HCT116 (cell line): ENCODE results near the gene ESYT3. TPM values are rescaled to one million over a fixed set of nuclear protein-coding genes. Genes with fewer than 3 reads are reported as not detected.

Experiments used
- ATAC-seq: fragments of 200-7000 bp; cut with Tn5 transposase; 2 replicates; pipeline ENCODE4 v1.9.1; 2020; ENCODE audit warnings: mild to moderate bottlenecking, moderate library complexity
- BruUV-seq: library from RNA; stranded (reverse); fragments of 400-500 nt; replicated peaks from 2 replicates; lab custom pipeline; 2021; lab: Mats Ljungman, UMichigan
- CTCF ChIA-PET: fragments of 300-600 bp; sonication (Branson Sonifier 250); formaldehyde crosslinking; loops from one replicate; lab custom pipeline; 2021; ENCODE audit warnings: antibody characterized with exemption; lab: Charles Lee
- POLR2A ChIA-PET: fragments of 300-600, 350-600 bp; sonication (Branson Sonifier 250); formaldehyde crosslinking; loops from one replicate; lab custom pipeline; 2021; ENCODE audit warnings: antibody characterized with exemption; lab: Charles Lee
- RAD21 ChIA-PET, 2 experiments: fragments of 300-600 bp; sonication (Branson Sonifier 250); formaldehyde crosslinking; loops; one replicate each; lab custom pipeline; 2023; ENCODE audit warnings: low total read pairs in 2 of 2; ENCODE audit not compliant: uncharacterized antibody in 2 of 2, unreplicated experiment in 2 of 2, low non-redundant PET in 1 of 2; lab: Charles Lee
- DNase-seq: peaks from one replicate; pipeline ENCODE4 v3.0.0-alpha.2; 2010; ENCODE audit warnings: low read depth, low spot score
- H2AFZ ChIP-seq: fragments of 200-600 bp; shearing (Covaris generic), sonication (generic); 2 replicates; pipeline ENCODE4 v1.6.1; 2017; ENCODE audit warnings: low read depth, mixed run types, mixed read lengths, antibody characterized with exemption, low read length; ENCODE audit not compliant: poor library complexity, severe bottlenecking
- H3K27ac ChIP-seq: 2 replicates; pipeline ENCODE4 v1.5.1; 2012; ENCODE audit warnings: low read depth, low read length
- H3K27me3 ChIP-seq: fragments of 200-600 bp; sonication (generic); 2 replicates; pipeline ENCODE4 v1.6.1; 2016; ENCODE audit warnings: mixed run types, low read length, mixed read lengths; ENCODE audit not compliant: insufficient read depth
- H3K36me3 ChIP-seq, 2 experiments: fragments of 200-500 bp in 1 of 2; fragments of 200-600 bp in 1 of 2; sonication (Bioruptor generic) in 1 of 2; sonication (generic) in 1 of 2; 2 replicates each; pipeline versions ENCODE4 v1.5.1 to v1.6.1; 2014 to 2016; ENCODE audit warnings: low read length in 2 of 2, inconsistent platforms in 1 of 2, mixed read lengths in 1 of 2, mixed run types in 1 of 2; ENCODE audit not compliant: insufficient read depth in 2 of 2, control insufficient read depth in 1 of 2
- H3K4me1 ChIP-seq, 2 experiments: fragments of 200-600 bp in 1 of 2; sonication (generic) in 1 of 2; 2 replicates each; pipeline versions ENCODE4 v1.5.1 to v1.6.1; 2012 to 2017; ENCODE audit warnings: low read length in 2 of 2, inconsistent platforms in 1 of 2, mild to moderate bottlenecking in 1 of 2, mixed read lengths in 1 of 2, mixed run types in 1 of 2, moderate library complexity in 1 of 2; ENCODE audit not compliant: insufficient read depth in 2 of 2, control insufficient read depth in 1 of 2
- H3K4me2 ChIP-seq: fragments of 200-600 bp; sonication (generic); 2 replicates; pipeline ENCODE4 v1.6.1; 2017; ENCODE audit warnings: mixed run types, low read length, mixed read lengths
- H3K4me3 ChIP-seq, 2 experiments: fragments of 200-600 bp in 1 of 2; sonication (generic) in 1 of 2; replicated peaks in 1 of 2; 2 replicates each; pipeline ENCODE4 v1.5.1; 2011 to 2016; ENCODE audit warnings: low read length in 2 of 2, control low read depth in 1 of 2, low read depth in 1 of 2, mild to moderate bottlenecking in 1 of 2, mixed read lengths in 1 of 2, mixed run types in 1 of 2
- H3K79me2 ChIP-seq: fragments of 200-600 bp; sonication (generic); 2 replicates; pipeline ENCODE4 v1.6.1; 2017; ENCODE audit warnings: mild to moderate bottlenecking, mixed run types, low read length, moderate library complexity, mixed read lengths; ENCODE audit not compliant: insufficient read depth
- H3K9ac ChIP-seq: fragments of 200-600 bp; sonication (generic); 2 replicates; pipeline ENCODE4 v1.6.1; 2016; ENCODE audit warnings: low read length, mixed read lengths
- H3K9me2 ChIP-seq: fragments of 200-600 bp; sonication (generic), shearing (Covaris generic); 2 replicates; pipeline ENCODE4 v1.6.1; 2017; ENCODE audit warnings: mixed run types, mild to moderate bottlenecking, moderate library complexity; ENCODE audit not compliant: insufficient read depth
- H3K9me3 ChIP-seq, 2 experiments: fragments of 200-500 bp in 1 of 2; fragments of 200-600 bp in 1 of 2; sonication (Bioruptor generic) in 1 of 2; sonication (generic) in 1 of 2; 2 replicates each; pipeline ENCODE4 v1.6.1; 2014 to 2017; ENCODE audit warnings: low read length in 2 of 2, mixed read lengths in 2 of 2, inconsistent platforms in 1 of 2, low read depth in 1 of 2, mild to moderate bottlenecking in 1 of 2, mixed run types in 1 of 2, moderate library complexity in 1 of 2; ENCODE audit not compliant: control insufficient read depth in 1 of 2, insufficient read depth in 1 of 2
- H4K20me1 ChIP-seq: fragments of 200-600 bp; sonication (generic), shearing (Covaris generic); 2 replicates; pipeline ENCODE4 v1.6.1; 2017; ENCODE audit warnings: mixed run types, mild to moderate bottlenecking, moderate library complexity; ENCODE audit not compliant: insufficient read depth
- CBX3 ChIP-seq: IDR thresholded peaks from 2 replicates; pipeline ENCODE4 v1.6.1; 2012; ENCODE audit warnings: low read depth
- EZH2 ChIP-seq: fragments of 200-600 bp; sonication (generic); IDR thresholded peaks from 2 replicates; pipeline ENCODE4 v1.6.1; 2017; ENCODE audit warnings: antibody characterized with exemption, mixed run types
- EZH2phosphoT487 ChIP-seq: fragments of 200-600 bp; IDR thresholded peaks from 2 replicates; pipeline ENCODE4 v1.6.1; 2018; ENCODE audit warnings: antibody characterized with exemption, borderline replicate concordance
- FOSL1 ChIP-seq: IDR thresholded peaks from 2 replicates; pipeline ENCODE4 v1.6.1; 2012; ENCODE audit warnings: low read depth
- JUND ChIP-seq: IDR thresholded peaks from 2 replicates; pipeline ENCODE4 v1.6.1; 2012
- POLR2A ChIP-seq: IDR thresholded peaks from 2 replicates; pipeline ENCODE4 v1.7.0; 2011; ENCODE audit warnings: borderline replicate concordance; ENCODE audit not compliant: insufficient read depth, insufficient read length; ENCODE audit errors: extremely low read depth
- POLR2AphosphoS5 ChIP-seq: IDR thresholded peaks from 2 replicates; pipeline ENCODE4 v1.6.1; 2011; ENCODE audit warnings: mild to moderate bottlenecking, low read depth, low read length, moderate library complexity
- RAD21 ChIP-seq: IDR thresholded peaks from 2 replicates; pipeline ENCODE4 v1.6.1; 2012; ENCODE audit warnings: low read depth, mild to moderate bottlenecking
- SIN3A ChIP-seq: IDR thresholded peaks from 2 replicates; pipeline ENCODE4 v1.6.1; 2012; ENCODE audit warnings: low read depth
- SP1 ChIP-seq: IDR thresholded peaks from 2 replicates; pipeline ENCODE4 v1.6.1; 2012; ENCODE audit warnings: low read depth
- SRF ChIP-seq: IDR thresholded peaks from 2 replicates; pipeline ENCODE4 v1.6.1; 2012; ENCODE audit warnings: low read depth
- TCF7L2 ChIP-seq: IDR thresholded peaks from 2 replicates; pipeline ENCODE4 v1.7.0; 2011; ENCODE audit warnings: borderline replicate concordance, inconsistent platforms; ENCODE audit not compliant: insufficient read depth, insufficient read length; ENCODE audit errors: extremely low read depth
- ZFX ChIP-seq: fragments of 450-650 bp; IDR thresholded peaks from 2 replicates; pipeline ENCODE4 v1.6.1; 2017
- ZNF274 ChIP-seq: fragments of 200-500 bp; sonication (Bioruptor generic); IDR thresholded peaks from 2 replicates; pipeline ENCODE4 v1.6.1; 2014; ENCODE audit warnings: mild to moderate bottlenecking, low read depth, low read length, inconsistent platforms
- intact Hi-C: fragments of 100-400 bp; cut with micrococcal nuclease; formaldehyde crosslinking; loops from 2 replicates; pipeline ENCODE4 v1.10.0; 2022
- total RNA-seq: library from RNA; stranded (reverse); gene quantifications from one replicate; pipeline ENCODE4 v1.2.1, GENCODE V29; 2021; ENCODE audit not compliant: unreplicated experiment
- TF ChIP-seq, protein P1 (sequence below): IDR thresholded peaks from 2 replicates; pipeline ENCODE4 v1.6.1; 2012
- TF ChIP-seq, protein P2 (sequence below): IDR thresholded peaks from 2 replicates; pipeline ENCODE4 v1.6.1; 2012; ENCODE audit warnings: low read depth
- TF ChIP-seq, protein P3 (sequence below), 3 experiments: fragments of 200-600 bp in 1 of 3; sonication (generic) in 1 of 3; IDR thresholded peaks in 2 of 3; conservative IDR thresholded peaks in 1 of 3; 2 replicates each; pipeline ENCODE4 v1.5.1; 2012 to 2017; ENCODE audit warnings: low read depth in 2 of 3, low read length in 2 of 3, antibody characterized with exemption in 1 of 3, borderline replicate concordance in 1 of 3, control low read depth in 1 of 3, mild to moderate bottlenecking in 1 of 3, mixed read lengths in 1 of 3, mixed run types in 1 of 3, moderate library complexity in 1 of 3; ENCODE audit not compliant: insufficient read depth in 1 of 3
- TF ChIP-seq, protein P4 (sequence below): IDR thresholded peaks from 2 replicates; pipeline ENCODE4 v1.6.1; 2012
- TF ChIP-seq, protein P5 (sequence below): IDR thresholded peaks from 2 replicates; pipeline ENCODE4 v1.6.1; 2011; ENCODE audit warnings: mild to moderate bottlenecking, low read length, moderate library complexity; ENCODE audit not compliant: insufficient replicate concordance; ENCODE audit errors: extremely low read depth

ESYT3 gene
- total RNA-seq, 1 experiment from 2014 or later = 0.05 TPM

DNA sequence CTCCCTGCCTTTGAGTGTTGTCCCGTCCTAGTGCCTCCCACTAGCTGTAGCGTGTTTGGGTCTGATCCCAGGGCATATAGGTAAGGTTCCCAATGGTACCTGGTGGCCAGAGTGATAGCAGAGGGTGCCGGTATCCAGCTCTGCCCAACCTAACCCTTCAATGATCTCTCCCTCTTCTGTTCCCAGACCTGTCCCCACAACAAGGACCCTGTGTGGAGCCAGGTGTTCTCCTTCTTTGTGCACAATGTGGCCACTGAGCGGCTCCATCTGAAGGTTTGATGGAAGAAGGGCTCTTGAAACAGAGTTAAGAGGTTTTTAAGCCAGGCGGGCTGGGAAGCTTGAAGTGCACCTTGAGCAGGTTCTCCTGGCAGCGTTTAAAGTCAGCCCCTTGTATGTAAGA, 35.5 kb downstream of the ESYT3 start (continued):
- TF ChIP-seq, protein P1, sequence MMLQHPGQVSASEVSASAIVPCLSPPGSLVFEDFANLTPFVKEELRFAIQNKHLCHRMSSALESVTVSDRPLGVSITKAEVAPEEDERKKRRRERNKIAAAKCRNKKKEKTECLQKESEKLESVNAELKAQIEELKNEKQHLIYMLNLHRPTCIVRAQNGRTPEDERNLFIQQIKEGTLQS = no peak
- TF ChIP-seq ZNF274 = no peak
- TF ChIP-seq, protein P2, sequence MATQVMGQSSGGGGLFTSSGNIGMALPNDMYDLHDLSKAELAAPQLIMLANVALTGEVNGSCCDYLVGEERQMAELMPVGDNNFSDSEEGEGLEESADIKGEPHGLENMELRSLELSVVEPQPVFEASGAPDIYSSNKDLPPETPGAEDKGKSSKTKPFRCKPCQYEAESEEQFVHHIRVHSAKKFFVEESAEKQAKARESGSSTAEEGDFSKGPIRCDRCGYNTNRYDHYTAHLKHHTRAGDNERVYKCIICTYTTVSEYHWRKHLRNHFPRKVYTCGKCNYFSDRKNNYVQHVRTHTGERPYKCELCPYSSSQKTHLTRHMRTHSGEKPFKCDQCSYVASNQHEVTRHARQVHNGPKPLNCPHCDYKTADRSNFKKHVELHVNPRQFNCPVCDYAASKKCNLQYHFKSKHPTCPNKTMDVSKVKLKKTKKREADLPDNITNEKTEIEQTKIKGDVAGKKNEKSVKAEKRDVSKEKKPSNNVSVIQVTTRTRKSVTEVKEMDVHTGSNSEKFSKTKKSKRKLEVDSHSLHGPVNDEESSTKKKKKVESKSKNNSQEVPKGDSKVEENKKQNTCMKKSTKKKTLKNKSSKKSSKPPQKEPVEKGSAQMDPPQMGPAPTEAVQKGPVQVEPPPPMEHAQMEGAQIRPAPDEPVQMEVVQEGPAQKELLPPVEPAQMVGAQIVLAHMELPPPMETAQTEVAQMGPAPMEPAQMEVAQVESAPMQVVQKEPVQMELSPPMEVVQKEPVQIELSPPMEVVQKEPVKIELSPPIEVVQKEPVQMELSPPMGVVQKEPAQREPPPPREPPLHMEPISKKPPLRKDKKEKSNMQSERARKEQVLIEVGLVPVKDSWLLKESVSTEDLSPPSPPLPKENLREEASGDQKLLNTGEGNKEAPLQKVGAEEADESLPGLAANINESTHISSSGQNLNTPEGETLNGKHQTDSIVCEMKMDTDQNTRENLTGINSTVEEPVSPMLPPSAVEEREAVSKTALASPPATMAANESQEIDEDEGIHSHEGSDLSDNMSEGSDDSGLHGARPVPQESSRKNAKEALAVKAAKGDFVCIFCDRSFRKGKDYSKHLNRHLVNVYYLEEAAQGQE = no peak
- no peak for TF ChIP-seq CBX3
- TF ChIP-seq EZH2 = no peak
- TF ChIP-seq FOSL1 = no peak
- TF ChIP-seq SRF = no peak

DNA sequence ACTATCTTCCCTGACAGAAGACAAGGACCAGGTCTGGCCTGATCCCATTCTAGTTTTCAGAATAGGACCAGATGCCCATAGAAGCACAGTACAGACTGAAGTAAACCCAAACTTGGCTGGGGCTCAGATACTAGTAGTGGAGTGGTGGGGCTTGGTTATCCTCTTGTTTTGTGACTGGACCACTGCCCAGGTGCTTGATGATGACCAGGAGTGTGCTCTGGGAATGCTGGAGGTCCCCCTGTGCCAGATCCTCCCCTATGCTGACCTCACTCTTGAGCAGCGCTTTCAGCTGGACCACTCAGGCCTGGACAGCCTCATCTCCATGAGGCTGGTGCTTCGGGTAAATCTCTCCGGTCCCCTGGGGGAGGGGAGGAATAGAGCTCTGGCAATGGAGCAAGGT, 36.3 kb downstream of the ESYT3 start:
- POLR2A ChIA-PET = no interaction called here
- intact Hi-C loops = loop anchor here (10.0 kb wide), 2 partner anchors 224 to 854 kb away; no protein-coding TSS in a partner anchor
- TF ChIP-seq CBX3 = no peak
- TF ChIP-seq, protein P3, sequence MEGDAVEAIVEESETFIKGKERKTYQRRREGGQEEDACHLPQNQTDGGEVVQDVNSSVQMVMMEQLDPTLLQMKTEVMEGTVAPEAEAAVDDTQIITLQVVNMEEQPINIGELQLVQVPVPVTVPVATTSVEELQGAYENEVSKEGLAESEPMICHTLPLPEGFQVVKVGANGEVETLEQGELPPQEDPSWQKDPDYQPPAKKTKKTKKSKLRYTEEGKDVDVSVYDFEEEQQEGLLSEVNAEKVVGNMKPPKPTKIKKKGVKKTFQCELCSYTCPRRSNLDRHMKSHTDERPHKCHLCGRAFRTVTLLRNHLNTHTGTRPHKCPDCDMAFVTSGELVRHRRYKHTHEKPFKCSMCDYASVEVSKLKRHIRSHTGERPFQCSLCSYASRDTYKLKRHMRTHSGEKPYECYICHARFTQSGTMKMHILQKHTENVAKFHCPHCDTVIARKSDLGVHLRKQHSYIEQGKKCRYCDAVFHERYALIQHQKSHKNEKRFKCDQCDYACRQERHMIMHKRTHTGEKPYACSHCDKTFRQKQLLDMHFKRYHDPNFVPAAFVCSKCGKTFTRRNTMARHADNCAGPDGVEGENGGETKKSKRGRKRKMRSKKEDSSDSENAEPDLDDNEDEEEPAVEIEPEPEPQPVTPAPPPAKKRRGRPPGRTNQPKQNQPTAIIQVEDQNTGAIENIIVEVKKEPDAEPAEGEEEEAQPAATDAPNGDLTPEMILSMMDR (IDR thresholded peaks at IDR 0.05 in 2 of 3, conservative IDR thresholded peaks at IDR 0.05 in 1 of 3; ENCODE audit: borderline replicate concordance in 1 of 3, insufficient read depth in 1 of 3, low read depth in 2 of 3, low read length in 2 of 3) = no peak
- no peak for TF ChIP-seq EZH2
- no peak for TF ChIP-seq RAD21
- TF ChIP-seq ZNF274 = no peak
- TF ChIP-seq SP1 = no peak
- TF ChIP-seq EZH2phosphoT487 = no peak
- no peak for TF ChIP-seq POLR2A
- TF ChIP-seq, protein P4, sequence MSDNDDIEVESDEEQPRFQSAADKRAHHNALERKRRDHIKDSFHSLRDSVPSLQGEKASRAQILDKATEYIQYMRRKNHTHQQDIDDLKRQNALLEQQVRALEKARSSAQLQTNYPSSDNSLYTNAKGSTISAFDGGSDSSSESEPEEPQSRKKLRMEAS = no peak
- TF ChIP-seq JUND = no peak
- no peak for TF ChIP-seq SRF
- no peak for TF ChIP-seq SIN3A
- TF ChIP-seq, protein P5, sequence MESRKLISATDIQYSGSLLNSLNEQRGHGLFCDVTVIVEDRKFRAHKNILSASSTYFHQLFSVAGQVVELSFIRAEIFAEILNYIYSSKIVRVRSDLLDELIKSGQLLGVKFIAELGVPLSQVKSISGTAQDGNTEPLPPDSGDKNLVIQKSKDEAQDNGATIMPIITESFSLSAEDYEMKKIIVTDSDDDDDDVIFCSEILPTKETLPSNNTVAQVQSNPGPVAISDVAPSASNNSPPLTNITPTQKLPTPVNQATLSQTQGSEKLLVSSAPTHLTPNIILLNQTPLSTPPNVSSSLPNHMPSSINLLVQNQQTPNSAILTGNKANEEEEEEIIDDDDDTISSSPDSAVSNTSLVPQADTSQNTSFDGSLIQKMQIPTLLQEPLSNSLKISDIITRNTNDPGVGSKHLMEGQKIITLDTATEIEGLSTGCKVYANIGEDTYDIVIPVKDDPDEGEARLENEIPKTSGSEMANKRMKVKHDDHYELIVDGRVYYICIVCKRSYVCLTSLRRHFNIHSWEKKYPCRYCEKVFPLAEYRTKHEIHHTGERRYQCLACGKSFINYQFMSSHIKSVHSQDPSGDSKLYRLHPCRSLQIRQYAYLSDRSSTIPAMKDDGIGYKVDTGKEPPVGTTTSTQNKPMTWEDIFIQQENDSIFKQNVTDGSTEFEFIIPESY = no peak
- TF ChIP-seq, protein P1 = no peak
- TF ChIP-seq POLR2AphosphoS5 = no peak
- TF ChIP-seq ZFX = no peak
- TF ChIP-seq TCF7L2 = no peak

More for the DNA sequence above, 36.3 kb downstream of the ESYT3 start:
- Histone ChIP-seq H3K4me3 (no peak overlapping the region), H3K4me1 (peaks cover 0 to 6% of the 10 kb centered on the region in 2 experiments; a peak in 1 of 4 replicates), H3K27me3 (no peaks in the 10 kb centered on the region), H3K36me3 (no peaks in the 10 kb centered on the region), H3K79me2 (no peaks in the 10 kb centered on the region), H3K4me2 (no peak overlapping the region), H3K9ac (no peak overlapping the region), H3K9me3 (no peaks in the 10 kb centered on the region), H3K9me2 (no peaks in the 10 kb centered on the region), H4K20me1 (no peaks in the 10 kb centered on the region), H3K27ac (no peak overlapping the region), H2AFZ (no peak overlapping the region)
- ATAC-seq = no peak
- no peak for DNase-seq
- no TSS peak for BruUV-seq
- ChIA-PET CTCF (no interaction called here), RAD21 (no interaction called here)
